CD4-positive, alpha-beta T cell treated with Interleukin-2 at 100 ng/mL for 4 hours (primary cell): ENCODE measurements around the gene JAG1.

ENCODE experiments used
- DNase-seq: peaks from one replicate; pipeline ENCODE4 v3.0.0-alpha.2; 2020; ENCODE audit warnings: low spot score

The JAG1 gene

DNA sequence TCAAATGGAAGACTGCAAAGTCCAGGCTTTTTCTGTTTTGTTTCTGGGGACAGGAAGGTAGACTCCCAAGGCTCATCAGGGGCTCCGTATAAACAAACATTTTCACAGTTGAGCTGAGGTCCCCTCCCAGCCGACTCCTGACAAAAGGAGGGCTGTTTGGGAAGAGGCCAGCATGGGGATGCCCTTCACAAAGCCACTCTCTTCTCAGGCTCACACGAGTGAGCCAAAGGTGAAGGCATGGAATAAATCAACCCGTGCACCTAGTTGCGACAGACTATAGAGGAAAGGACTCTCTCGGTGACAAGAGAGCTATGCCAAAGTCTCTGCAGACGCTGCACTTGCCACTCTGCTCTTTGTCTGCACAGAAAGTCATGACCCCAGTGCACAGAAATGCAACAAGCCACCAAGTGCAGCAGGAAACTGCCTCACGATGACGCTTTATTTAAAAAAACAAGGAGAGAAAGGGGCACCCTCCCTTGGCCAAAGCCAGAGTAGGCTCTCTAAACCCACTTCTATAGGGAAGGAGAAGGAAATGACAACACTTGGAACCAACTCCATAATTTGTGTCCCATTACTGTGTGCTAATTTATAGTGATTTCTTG is 21.0 kb downstream of the JAG1 start:
- no peak for DNase-seq

DNA sequence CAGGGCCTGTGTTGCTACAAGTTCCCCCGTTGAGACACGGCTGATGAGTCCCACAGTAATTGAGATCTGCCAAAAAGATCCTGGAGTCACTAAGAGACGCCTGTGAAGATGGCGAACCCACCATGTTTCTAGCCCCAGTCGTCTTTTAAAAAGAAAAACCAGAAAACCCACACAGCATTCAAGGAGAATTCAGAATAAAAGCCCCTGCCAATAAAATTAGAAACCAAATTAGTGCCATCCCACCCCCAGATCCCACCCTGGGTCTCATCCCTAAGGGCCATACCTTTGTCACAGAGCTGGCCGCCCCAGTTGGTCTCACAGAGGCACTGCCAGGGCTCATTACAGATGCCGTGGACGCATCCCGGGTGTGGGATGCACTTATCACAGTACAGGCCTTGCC is 21.6 kb downstream of the JAG1 start:
- no peak for DNase-seq

GRCh38 chr20:10651227-10651990 is 22.4 kb downstream of the JAG1 start:
- DNase-seq = no peak

DNA sequence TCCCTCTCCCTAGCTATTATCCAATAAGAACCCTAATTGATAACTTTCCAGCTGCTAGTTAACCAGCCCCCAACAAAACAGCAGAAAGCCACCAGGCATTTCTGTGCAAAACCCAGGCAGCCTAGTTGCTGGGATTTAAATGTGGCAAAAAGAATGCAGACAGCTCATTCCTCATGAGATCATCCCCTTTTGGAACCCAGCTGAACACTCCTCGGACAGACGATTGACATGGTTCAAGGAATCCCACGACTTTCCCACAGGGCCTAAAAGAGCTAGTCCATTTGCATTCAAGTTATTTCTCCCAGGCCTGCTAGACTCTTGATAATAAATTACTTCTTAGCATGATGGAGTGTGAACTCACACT is 24.0 kb downstream of the JAG1 start:
- DNase-seq = no peak

DNA sequence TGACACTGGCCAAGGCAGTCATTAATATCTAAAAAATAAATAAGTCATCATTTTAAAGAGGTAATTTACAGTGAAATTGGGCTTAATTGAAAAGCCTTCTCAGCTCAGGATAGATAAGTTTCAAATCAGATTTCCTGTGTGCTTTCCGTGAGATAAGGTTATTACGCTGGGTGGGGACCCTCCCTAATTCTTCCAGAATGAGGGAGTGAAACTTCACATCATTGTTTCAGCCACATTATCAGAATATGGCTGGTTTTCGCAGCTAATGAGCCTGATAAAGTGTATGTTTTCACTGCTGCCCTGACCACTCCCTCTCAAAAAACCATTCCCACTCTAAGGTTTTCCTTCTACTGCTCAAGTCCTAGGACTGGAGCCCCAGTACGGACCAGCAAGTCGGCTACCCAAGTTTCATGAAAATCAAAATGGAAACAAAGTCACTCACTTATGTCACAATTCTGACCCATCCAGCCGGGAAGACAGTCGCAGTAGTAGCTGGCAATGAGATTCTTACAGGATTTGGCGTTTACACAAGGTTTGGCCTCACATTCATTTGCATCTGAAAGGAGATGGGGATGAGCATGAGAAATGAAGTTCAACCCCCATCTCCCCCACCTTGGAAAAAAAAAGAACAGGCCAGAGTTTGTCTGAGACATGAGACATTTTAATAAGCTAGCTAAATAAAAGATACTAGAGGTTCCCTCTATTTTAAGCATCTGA is 24.6 kb downstream of the JAG1 start:
- no peak for DNase-seq

- no peak for DNase-seq
Observed at GRCh38 chr20:10648651-10649050, 25.1 kb downstream of the JAG1 start.

- no peak for DNase-seq
Observed at GRCh38 chr20:10647909-10648308, 25.9 kb downstream of the JAG1 start.

- no peak for DNase-seq
Observed at GRCh38 chr20:10647471-10647870, 26.3 kb downstream of the JAG1 start.

GRCh38 chr20:10646886-10647420 is 26.8 kb downstream of the JAG1 start:
- DNase-seq = no peak

DNA sequence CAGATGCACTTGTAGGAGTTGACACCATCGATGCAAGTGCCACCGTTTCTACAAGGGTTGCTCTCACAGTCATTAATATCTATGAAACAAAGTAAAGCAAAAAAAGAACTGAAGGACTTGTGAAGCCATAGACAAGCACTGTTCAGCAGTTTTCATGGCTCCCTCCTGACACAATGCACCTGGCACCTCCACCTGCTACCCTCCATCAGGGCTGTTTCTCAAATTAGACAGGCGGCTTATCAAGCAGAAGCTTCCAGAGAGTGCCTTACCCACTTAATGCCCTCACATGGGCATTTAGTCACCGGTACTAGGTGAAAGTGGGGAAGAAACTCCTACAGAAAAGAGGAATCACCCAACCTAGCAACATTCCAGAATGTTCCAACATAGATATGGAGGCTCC is 27.8 kb downstream of the JAG1 start:
- DNase-seq = no peak

DNA sequence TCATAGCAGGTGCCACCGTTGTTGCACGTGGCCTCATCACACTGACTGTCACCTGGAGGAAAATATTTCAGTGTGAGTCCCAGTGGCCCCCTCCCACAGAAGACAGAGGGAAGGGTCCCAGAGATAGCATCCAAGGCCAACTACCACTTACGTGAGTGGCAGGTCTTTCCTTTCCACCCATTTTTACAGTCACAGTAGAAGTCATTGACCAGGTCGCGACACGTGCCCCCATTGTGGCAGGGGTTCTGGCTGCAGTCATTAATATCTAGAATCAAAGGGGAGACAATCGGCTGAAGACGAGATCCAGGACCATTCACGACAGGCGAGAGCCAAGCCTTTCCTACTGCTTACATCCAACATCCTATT is 28.6 kb downstream of the JAG1 start:
- no peak for DNase-seq

- no peak for DNase-seq
Observed at GRCh38 chr20:10644458-10645204, 29.2 kb downstream of the JAG1 start.

- no peak for DNase-seq
Observed at GRCh38 chr20:10643560-10643873, 30.3 kb downstream of the JAG1 start.

DNA sequence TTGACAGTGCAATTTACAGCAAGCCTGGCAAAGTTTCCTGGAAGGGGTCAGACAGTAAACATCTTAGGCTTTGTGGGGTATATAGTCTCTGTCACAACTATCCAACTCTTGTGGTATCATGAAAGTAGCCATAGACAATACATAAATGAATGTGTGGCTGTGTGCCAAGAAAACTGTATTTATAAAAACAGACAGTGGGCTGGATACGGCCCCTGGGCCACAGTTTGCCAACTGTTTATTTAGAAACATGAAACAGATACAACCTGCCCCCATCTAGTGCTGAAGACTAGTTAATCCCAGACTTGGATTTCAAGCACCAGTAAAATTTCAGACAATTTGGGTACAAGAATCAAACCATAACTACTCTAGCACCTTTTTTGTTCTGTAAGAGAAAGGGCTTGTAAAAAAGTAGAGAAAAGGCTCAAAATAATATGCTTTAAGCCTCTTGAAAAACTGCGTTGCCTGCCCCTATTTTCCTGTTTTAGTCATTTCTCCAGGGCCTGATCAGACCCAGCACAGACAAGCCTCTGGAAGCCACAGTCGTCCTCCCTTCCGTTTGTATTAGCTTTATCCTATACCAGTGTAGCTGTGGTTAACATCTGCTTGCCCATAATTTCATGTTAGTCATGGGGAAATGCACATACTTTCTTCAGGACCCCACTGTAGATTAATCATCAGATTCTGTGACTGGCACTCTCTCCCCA is 30.8 kb downstream of the JAG1 start:
- DNase-seq = no peak

DNA sequence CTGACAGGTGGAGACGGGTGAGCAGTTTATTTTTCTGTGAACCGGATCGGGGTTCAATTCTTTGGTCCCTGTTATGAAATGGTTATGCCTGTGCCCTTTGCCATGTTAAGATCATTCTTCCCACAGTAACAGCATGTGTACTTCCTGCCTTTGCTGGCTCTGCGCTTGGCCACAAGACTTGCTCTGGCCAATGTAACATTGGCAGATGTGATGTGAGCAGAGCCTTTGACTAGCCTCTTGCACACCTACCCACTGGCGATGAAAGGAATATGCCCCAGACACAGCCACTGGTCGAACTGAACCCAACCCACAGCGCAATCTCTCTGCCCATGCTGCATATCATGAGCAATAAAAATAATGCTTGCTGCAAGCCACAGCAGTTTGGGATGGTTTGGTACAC is 31.9 kb downstream of the JAG1 start:
- DNase-seq = no peak

- DNase-seq = no peak
Observed at GRCh38 chr20:10641467-10641866, 32.3 kb downstream of the JAG1 start.

- DNase-seq = no peak
Observed at GRCh38 chr20:10640897-10641296, 32.9 kb downstream of the JAG1 start.

GRCh38 chr20:10639737-10640556 is 33.9 kb downstream of the JAG1 start:
- DNase-seq = no peak

GRCh38 chr20:10639077-10639736 is 34.6 kb downstream of the JAG1 start:
- no peak for DNase-seq

DNA sequence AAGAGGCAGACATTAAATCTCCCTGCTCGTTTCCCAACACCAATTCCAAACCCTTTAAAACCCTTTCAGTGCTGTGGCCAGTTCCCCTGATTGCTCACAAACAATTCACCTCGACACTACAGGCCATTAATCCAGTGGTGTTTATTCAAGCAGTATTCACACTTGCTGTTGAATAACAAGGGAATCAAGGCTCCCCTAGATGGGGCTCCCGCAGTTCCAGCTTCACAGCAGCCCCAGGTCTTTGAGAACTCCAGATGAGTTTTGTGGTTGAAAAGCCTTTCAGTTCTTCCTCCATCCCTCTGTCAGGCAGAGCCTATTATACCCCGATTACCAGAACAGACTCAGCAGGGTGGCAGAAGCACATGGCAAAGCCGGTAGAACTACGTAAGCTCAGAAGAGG is 36.2 kb downstream of the JAG1 start:
- DNase-seq = no peak
